Thoracic aorta (tissue), 2 donors: ENCODE results near the gene MCC. TPM values are rescaled to one million over a fixed set of nuclear protein-coding genes. Genes with fewer than 3 reads are reported as not detected.

Source experiments
- ATAC-seq: fragments of 150-250 bp; one replicate; pipeline ENCODE4 v1.8.0; 2017; ENCODE audit warnings: low read depth; ENCODE audit not compliant: insufficient number of reproducible peaks, low FRiP score
- DNase-seq: peaks from one replicate; pipeline ENCODE4 v3.0.0-alpha.2; 2020; ENCODE audit warnings: low spot score
- H3K27ac ChIP-seq, 2 donors: fragments of 200-600 bp; sonication (generic); 1 replicate in 1 of 2; 2 replicates in 1 of 2; pipeline ENCODE4 v1.5.1; 2016; ENCODE audit warnings: mild to moderate bottlenecking in 2 of 2, moderate library complexity in 2 of 2
- H3K27me3 ChIP-seq: fragments of 200-600 bp; sonication (generic); replicated peaks from 2 replicates; pipeline ENCODE4 v1.6.0; 2016; ENCODE audit warnings: mild to moderate bottlenecking; ENCODE audit not compliant: insufficient read depth
- H3K36me3 ChIP-seq: fragments of 200-600 bp; sonication (generic); one replicate; pipeline ENCODE4 v1.5.1; 2016
- H3K4me1 ChIP-seq, 2 donors: fragments of 200-600 bp; sonication (generic); 1 replicate in 1 of 2; 2 replicates in 1 of 2; pipeline versions ENCODE4 v1.5.1 to v1.6.0; 2016; ENCODE audit warnings: low read depth in 2 of 2, mild to moderate bottlenecking in 1 of 2; ENCODE audit not compliant: control insufficient read depth in 1 of 2
- H3K4me3 ChIP-seq: fragments of 200-600 bp; sonication (generic); 2 replicates; pipeline ENCODE4 v1.5.1; 2016; ENCODE audit warnings: mild to moderate bottlenecking
- H3K9me3 ChIP-seq: fragments of 200-600 bp; sonication (generic); 2 replicates; pipeline ENCODE4 v1.5.1; 2016
- total RNA-seq, 2 donors: library from RNA; depleted of rRNA; stranded (reverse); fragments of >200 nt; gene quantifications; one replicate each; pipeline versions ENCODE4 v1.1.0 to v1.2.3, GENCODE V29; 2016
- TF ChIP-seq, protein P1 (sequence below): fragments of 200-600 bp; sonication (generic); IDR thresholded peaks from one replicate; pipeline ENCODE4 v1.5.1; 2019; ENCODE audit warnings: antibody characterized with exemption

Gene MCC
- total RNA-seq, 2 donors from 2014 or later, result 14.6 to 27.2 TPM

DNA sequence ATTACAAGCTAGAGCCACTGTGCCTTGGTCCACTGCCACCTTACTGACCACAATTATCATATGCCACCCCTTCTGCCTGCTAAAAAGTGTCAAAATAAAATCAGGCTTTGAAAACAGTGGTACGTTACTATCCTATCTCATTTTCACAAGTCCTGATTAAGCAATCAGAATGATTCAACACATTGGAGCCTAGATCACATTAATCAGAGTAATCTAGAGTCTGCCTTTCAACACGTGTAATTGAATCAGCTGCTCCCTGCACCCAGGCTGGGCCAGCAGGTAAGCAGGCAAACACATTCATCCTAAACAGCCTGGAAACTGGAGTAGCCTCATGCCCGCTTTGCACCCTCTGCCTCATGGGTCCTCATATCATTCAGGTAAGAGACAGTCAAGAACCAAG, 325.5 kb downstream of the MCC start:
- Histone ChIP-seq H3K27ac (no peak overlapping the region), H3K4me3 (no peak overlapping the region), H3K36me3 (no peaks in the 10 kb centered on the region), H3K27me3 (no peaks in the 10 kb centered on the region), H3K9me3 (no peaks in the 10 kb centered on the region), H3K4me1 (no peaks in the 10 kb centered on the region)
- ATAC-seq (no peak), DNase-seq (no peak)
- TF ChIP-seq, protein P1, sequence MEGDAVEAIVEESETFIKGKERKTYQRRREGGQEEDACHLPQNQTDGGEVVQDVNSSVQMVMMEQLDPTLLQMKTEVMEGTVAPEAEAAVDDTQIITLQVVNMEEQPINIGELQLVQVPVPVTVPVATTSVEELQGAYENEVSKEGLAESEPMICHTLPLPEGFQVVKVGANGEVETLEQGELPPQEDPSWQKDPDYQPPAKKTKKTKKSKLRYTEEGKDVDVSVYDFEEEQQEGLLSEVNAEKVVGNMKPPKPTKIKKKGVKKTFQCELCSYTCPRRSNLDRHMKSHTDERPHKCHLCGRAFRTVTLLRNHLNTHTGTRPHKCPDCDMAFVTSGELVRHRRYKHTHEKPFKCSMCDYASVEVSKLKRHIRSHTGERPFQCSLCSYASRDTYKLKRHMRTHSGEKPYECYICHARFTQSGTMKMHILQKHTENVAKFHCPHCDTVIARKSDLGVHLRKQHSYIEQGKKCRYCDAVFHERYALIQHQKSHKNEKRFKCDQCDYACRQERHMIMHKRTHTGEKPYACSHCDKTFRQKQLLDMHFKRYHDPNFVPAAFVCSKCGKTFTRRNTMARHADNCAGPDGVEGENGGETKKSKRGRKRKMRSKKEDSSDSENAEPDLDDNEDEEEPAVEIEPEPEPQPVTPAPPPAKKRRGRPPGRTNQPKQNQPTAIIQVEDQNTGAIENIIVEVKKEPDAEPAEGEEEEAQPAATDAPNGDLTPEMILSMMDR, result no peak

DNA sequence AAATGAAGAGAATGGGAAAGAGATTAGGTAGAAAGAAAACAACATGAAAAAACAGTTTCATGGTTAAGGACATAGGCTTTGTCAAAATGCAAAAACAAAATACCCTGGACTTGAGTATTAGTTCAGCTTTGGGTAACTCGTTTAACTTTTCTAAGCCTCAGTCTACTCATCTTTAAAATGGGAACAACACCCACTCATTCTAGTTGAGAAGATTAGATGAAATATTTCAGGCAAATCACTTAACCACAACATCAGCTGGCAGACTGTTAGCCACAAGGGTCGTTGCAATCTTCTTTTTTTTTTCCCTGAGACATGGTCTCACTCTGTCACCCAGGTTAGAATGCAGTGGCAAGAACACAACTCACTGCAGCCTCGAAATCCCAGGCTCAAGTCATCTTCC, 326.0 kb downstream of the MCC start:
- no peaks in the 10 kb centered on the region for H3K9me3 ChIP-seq
- H3K27me3 ChIP-seq, result no peaks in the 10 kb centered on the region
- H3K27ac ChIP-seq, result no peak overlapping the region
- TF ChIP-seq, protein P1, result no peak
- H3K4me1 ChIP-seq, result no peaks in the 10 kb centered on the region
- no peak overlapping the region for H3K4me3 ChIP-seq
- H3K36me3 ChIP-seq, result no peaks in the 10 kb centered on the region
- ATAC-seq (no peak), DNase-seq (no peak)

DNA sequence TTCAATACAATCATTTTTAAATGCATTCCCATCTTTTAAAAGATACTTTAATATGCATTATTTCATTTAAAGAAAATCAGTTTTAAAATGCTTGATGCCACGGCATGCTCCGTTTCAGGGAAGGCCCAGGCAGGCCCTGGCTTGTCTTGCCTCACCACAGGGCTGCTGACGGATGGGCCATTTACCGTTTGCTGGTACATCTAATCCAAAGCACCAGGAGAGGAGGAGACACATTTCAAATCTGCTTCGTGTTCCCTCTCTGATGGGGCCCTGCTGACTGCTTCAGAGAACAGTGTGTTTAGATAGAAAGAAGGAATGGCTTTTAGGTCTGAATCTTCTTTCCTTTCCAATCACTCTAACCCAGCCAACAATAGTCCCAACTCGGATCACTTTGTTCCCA, 326.4 kb downstream of the MCC start:
- no peaks in the 10 kb centered on the region for H3K9me3 ChIP-seq
- no peak overlapping the region for H3K27ac ChIP-seq
- H3K36me3 ChIP-seq, result no peaks in the 10 kb centered on the region
- DNase-seq (no peak), ATAC-seq (no peak)
- no peak overlapping the region for H3K4me3 ChIP-seq
- TF ChIP-seq, protein P1, result no peak
- no peaks in the 10 kb centered on the region for H3K27me3 ChIP-seq
- H3K4me1 ChIP-seq, result no peaks in the 10 kb centered on the region

DNA sequence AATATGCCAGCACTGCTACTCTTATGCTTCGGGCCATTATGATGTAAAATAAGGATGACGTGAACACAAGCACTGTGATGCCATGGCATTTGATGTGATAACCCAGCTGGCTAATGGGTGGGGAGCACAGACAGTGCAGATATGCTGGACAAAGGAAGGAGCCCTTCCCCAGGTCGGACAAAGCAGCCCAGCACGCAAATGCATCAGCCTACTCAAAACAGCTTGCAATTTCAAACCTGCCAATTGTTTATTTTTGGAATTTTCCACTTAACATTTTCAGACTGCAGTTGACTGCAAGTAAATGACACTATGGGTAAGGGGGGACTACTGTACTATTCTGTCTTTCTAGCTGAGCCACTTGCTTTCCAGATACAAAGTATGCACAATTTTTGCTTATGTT, 330.4 kb downstream of the MCC start:
- ATAC-seq, result no peak
- no peak for DNase-seq
- Histone ChIP-seq H3K36me3 (no peaks in the 10 kb centered on the region), H3K4me3 (no peak overlapping the region), H3K27ac (no peak overlapping the region), H3K4me1 (no peaks in the 10 kb centered on the region), H3K27me3 (no peaks in the 10 kb centered on the region), H3K9me3 (no peaks in the 10 kb centered on the region)
- TF ChIP-seq, protein P1, result no peak

DNA sequence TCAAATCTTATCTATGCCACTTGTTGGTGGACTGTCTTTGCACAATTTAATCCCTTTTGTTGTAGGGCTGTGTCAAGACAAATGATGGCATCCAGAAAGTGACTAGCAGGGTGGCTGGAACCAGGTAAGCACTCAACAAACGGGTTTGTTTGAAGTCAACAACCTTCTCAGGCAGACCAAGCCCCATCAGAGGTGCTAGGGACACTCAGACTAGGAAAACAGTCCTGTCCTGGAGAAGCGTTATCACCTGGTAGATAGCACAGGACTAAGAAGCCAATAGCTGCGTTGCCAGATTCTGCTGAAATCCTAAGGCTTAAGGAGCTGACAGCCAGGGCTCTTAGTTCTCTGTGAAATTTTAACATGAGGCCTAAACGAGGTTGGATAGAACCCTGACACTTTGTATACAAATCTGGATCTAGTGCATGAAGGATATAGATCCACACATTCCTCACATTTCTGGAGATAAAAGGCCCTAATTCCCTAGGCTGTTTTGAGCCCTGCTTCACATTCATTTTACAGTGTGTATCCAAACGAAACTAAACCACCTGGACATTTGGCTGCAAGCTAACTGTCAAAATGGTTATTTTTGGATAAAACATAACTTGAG, 331.9 kb downstream of the MCC start:
- H3K9me3 ChIP-seq, result no peaks in the 10 kb centered on the region
- no peak for DNase-seq
- TF ChIP-seq, protein P1, result no peak

More for the DNA sequence above, 331.9 kb downstream of the MCC start:
- ATAC-seq, result no peak
- Histone ChIP-seq H3K4me1 (no peaks in the 10 kb centered on the region), H3K27me3 (no peaks in the 10 kb centered on the region), H3K4me3 (no peak overlapping the region), H3K36me3 (no peaks in the 10 kb centered on the region), H3K27ac (no peak overlapping the region)
